Measurements from ENCODE around the gene AKR1C4.
"Not testable (repeated sequence)": the region's sequence is repeated elsewhere in the genome, so short reads cannot be mapped to it uniquely, and the experiment has no call there.

AKR1C4 gene

DNA sequence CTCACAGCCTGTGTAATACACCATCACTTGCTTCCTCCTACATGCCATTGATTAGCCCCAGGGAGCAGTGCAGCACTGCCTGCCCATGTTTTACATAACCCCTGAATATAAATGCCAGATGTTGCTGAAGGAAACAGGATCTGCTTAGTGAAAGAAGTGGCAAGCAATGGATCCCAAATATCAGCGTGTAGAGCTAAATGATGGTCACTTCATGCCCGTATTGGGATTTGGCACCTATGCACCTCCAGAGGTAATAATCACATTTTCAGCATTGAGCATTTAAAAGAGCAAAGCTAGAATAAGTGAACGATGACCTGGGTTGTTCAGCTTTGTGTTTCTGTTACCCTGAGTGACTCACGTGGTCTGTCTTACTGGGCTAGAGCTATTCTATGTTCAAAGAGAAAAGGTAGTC lies at the start of gene AKR1C4:
AKR1C4 (plus strand) TSS at position 136 of the 412 bp plus-strand sequence; CDS start at position 167, 31 bp downstream.
- no peak for DNase-seq

DNA sequence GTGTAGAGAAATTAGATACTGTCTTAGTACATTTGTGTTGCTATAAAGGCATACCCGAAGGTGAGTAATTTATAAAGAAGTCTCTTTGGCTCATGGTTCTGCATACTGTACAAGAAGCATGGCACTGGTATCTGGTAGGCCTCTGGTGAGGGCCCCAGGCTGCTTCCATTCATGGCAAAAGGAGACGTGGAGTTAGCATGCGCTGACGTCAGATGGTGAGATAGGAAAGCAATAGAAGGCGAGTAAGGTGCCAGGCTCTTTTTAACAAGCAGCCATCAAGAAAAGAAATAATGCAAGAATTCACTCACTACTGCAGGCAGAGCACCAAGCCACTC lies 49.8 kb upstream of the AKR1C4 start:
- no peak for DNase-seq

- no peak for DNase-seq
Measured at GRCh38 chr10:5147255-5147980, 49.2 kb upstream of the AKR1C4 start.

GRCh38 chr10:5147981-5148677 lies 48.5 kb upstream of the AKR1C4 start:
- no peak for DNase-seq

GRCh38 chr10:5148678-5149032 lies 48.0 kb upstream of the AKR1C4 start:
- DNase-seq: no peak

GRCh38 chr10:5151076-5151475 lies 45.6 kb upstream of the AKR1C4 start:
- no peak for DNase-seq

- DNase-seq: no peak
Measured at GRCh38 chr10:5155951-5156350, 40.7 kb upstream of the AKR1C4 start.

DNA sequence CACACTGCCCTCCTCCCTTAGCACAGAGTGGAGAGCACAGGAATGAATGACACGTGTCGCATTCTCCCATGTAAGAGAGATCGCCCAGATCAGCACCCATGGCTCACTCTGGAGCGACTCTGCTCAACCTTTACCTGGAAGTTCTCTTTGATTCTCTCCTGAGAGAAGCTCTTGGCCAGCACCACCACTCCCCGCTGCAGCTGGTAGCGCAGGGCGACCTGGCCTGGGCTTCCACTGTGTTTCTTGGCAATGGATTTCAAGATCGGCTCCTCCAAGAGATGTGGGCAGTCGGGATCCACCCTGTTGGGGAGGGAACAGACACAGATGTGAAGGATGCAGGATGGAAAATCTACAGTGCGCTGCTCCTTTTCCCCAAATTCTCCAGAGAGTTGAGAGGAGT lies 39.1 kb upstream of the AKR1C4 start:
- DNase-seq: no peak

DNA sequence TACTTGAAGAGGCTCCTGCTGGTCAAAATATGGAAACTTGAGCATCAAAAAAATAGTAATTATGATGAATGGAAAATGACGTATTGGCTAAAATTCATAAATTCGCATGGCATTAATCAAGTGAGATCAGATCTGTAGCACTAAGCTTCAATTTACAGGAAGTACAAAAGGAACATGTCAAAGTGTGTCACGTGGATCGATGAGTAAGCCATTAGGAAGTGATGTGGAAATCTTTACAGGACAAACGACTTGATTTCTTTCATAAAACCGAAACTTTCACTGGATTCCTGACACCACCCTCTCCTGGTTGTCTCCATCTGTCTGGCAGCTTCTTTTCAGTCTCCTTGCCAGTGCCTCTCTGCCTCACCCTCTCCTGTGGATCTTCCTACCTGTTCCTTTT lies 37.5 kb upstream of the AKR1C4 start:
- no peak for DNase-seq

- DNase-seq: no peak
Measured at GRCh38 chr10:5163487-5163886, 33.1 kb upstream of the AKR1C4 start.

DNA sequence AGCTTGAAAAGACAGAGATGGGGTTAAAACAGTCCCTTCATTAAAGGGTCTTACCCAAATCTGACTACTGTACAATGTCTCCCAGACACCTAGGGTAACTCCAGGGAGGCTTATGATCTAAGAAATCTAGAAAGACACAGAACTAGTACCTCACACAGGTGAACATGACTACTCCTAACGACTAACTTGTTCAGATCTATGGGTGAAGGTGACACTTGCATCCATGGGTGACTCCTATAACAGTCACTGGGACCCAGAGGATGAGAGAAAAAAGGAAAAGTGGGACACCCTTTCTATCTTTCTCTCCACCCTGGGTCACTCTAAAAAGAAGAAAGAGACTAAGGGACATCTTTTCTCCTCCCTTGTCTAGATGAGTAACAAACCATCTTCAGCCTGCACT lies 30.9 kb upstream of the AKR1C4 start:
- DNase-seq: no peak

DNA sequence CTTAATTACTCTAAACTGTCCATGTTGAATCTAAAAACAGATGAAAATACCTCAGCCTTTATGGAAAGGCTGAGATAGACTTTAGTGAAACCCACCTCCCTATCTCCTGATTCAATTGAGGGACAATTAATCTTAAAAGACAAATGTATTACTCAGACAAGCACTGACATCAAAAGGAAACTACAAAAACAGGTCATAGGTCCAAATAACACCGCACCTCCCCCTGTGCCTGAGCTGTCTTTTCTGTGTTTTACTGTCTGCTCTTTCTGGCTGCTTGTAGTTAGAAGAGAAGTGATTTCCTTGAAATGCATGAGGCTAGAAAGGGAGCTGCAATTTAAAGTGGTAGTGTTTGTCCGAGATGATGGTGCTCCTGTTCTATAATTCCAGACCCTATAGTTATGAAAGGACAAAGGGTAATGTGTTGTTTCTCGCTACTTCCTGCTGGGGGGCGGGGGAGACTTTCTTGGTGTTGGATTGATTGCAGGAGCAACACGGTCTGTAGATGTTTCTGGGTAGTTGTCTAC lies 27.7 kb upstream of the AKR1C4 start:
- DNase-seq: no peak

- DNase-seq: not testable (repeated sequence)
Measured at GRCh38 chr10:5175581-5175980, 21.1 kb upstream of the AKR1C4 start.

DNA sequence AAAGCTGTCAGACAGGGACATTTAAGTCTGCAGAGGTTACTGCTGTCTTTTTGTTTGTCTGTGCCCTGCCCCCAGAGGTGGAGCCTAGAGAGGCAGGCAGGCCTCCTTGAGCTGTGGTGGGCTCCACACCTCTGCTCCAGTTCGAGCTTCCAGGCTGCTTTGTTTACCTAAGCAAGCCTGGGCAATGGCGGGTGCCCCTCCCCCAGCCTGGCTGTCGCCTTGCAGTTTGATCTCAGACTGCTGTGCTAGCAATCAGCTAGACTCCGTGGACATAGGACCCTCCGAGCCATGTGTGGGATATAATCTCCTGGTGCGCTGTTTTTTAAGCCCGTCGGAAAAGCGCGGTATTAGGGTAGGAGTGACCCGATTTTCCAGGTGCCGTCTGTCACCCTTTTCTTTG lies 16.1 kb upstream of the AKR1C4 start:
- DNase-seq: not testable (repeated sequence)

DNA sequence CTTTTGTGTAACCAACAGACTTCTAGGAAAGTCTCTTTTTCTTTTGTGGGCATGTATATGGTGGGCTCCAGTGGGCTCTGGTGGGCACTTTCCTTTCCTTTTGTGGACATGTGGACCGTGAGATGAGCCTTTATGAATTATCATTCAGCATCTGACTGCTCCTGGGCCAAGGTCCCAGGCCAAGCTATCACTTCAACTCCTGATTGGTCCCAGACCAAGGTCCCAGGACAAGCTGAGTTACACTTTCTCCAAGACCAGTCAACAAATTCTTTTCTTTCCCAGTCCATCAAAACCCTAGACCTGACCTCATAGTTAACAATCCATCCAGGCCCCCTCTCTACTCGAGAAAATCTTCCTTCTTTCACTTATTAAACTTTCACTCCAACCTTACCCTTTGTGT lies 12.7 kb upstream of the AKR1C4 start:
- no peak for DNase-seq

DNA sequence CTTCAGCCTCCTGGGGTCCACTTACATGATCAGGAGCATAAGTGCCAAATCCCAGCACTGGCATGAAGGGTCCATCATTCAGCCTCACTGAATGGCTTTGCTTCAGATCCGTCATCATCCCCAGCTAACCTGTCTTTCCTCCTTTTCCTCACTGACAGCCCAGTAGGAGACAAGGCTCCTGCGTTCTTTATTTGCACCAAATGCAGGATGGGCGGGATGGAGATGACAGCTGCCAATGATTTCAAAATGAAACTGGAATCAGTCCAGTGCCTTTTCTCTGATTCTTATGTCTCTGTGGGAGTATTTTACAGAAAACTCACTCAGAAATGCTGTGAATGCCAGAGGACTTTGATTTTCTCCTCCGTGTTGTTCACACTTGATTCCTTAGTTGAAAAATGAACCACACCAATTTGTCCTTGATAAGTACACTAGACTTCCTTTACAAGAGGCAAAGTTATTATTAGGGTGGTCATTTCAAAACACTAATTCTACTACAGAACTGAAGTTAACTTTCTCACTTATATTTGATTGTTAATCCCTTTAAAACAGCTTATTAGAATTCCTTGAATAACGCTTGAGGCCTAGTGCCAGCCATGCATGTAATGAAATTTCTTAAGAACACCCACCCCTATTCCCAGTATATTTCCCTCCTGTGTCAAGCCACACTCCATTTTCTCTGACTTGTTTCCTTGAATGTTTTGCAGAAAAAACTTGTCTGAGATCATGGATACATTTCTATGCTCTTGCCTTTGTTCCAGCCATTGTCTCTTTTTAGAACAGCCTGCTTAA lies 11.5 kb upstream of the AKR1C4 start, which contains the start of gene AKR1C8:
AKR1C8 (minus strand) TSS at position 164 of the 789 bp plus-strand sequence; CDS start at position 118, 46 bp downstream.
- DNase-seq: no peak

- no peak for DNase-seq
Measured at GRCh38 chr10:5187867-5188266, 8.8 kb upstream of the AKR1C4 start.

GRCh38 chr10:5188358-5188757 lies 8.3 kb upstream of the AKR1C4 start:
- DNase-seq: no peak

DNA sequence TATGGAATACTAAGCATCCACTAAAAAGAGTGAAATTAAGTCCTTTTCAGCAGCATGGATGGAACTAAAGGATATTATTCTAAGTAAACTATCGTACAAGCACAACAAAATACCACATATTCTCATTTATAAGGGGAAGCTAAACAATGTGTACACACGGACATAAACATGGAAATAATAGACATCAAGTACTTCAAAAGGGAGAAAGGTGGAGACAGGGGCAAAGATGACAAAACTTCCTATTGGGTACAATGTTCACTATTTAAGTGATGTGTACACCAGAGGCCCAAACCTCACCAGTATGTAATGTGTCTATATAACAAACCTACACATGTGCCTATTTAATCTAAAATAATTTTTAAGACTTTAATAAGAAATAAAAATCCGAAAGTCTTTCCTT lies 2.2 kb upstream of the AKR1C4 start:
- DNase-seq: no peak

GRCh38 chr10:5195727-5196374 lies 786 bp upstream of the AKR1C4 start:
- DNase-seq: no peak

- no peak for DNase-seq
Measured at GRCh38 chr10:5198386-5198785, 1.7 kb downstream of the AKR1C4 start.

DNA sequence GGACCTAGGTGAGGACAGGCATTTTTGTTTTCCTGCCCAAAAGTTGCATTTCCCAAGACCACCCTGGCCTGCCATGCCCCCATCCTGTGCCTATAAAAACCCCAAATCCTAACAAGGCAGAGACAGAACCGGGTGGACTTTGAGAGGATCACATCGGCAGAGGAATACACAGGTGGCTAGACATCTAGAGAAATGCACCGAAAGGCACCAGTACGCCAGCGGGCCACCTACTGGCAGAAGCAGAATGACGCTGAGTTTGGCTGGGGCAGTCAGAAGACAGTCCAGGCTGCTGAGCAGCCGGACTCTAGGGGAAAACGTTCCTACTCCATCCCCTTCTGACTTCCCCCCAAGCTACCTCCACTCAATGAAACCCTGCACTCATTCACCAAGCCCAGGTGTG lies 2.8 kb downstream of the AKR1C4 start:
- DNase-seq: no peak

GRCh38 chr10:5206799-5207198 lies 10.2 kb downstream of the AKR1C4 start:
- no peak for DNase-seq
